ENCODE results near the gene OR4L1. TPM values are rescaled to one million over a fixed set of nuclear protein-coding genes. Genes with fewer than 3 reads are reported as not detected.

The OR4L1 gene, protein sequence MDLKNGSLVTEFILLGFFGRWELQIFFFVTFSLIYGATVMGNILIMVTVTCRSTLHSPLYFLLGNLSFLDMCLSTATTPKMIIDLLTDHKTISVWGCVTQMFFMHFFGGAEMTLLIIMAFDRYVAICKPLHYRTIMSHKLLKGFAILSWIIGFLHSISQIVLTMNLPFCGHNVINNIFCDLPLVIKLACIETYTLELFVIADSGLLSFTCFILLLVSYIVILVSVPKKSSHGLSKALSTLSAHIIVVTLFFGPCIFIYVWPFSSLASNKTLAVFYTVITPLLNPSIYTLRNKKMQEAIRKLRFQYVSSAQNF
- total RNA-seq: not detected
- long read RNA-seq: 0 reads

DNA sequence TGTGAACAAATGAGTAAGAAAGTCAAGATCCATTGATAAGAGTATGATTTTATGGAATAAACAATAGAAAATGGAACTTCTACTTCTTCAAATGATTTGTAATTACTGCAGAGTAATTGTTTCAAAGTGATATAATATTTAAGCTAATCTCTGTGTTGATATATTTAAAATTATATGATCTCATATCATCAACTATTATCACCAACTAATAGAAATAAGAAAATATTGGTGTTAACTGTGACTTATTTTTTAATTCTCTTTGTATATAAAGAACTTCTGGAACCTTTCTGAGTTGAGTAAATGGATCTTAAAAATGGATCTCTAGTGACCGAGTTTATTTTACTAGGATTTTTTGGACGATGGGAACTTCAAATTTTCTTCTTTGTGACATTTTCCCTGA, at the start of gene OR4L1:
Gene OR4L1, plus strand, starts transcription at position 301 of the 400 bp plus-strand sequence. Its CDS starts 0 bp downstream, at position 301.
- Histone ChIP-seq H3K4me1 (no peaks in the 10 kb centered on the region), H3K36me3 (no peaks in the 10 kb centered on the region), H3K9me3 (no peaks in the 10 kb centered on the region), H3K27me3 (no peaks in the 10 kb centered on the region), H3K27ac (no peak within 1 kb of the TSS), H3K4me3 (no peak within 1 kb of the TSS)
- intact Hi-C loops (cut with DNase I): no loop called here
- DNase-seq (no peak), ATAC-seq (no peak)
- TF ChIP-seq, protein P1, sequence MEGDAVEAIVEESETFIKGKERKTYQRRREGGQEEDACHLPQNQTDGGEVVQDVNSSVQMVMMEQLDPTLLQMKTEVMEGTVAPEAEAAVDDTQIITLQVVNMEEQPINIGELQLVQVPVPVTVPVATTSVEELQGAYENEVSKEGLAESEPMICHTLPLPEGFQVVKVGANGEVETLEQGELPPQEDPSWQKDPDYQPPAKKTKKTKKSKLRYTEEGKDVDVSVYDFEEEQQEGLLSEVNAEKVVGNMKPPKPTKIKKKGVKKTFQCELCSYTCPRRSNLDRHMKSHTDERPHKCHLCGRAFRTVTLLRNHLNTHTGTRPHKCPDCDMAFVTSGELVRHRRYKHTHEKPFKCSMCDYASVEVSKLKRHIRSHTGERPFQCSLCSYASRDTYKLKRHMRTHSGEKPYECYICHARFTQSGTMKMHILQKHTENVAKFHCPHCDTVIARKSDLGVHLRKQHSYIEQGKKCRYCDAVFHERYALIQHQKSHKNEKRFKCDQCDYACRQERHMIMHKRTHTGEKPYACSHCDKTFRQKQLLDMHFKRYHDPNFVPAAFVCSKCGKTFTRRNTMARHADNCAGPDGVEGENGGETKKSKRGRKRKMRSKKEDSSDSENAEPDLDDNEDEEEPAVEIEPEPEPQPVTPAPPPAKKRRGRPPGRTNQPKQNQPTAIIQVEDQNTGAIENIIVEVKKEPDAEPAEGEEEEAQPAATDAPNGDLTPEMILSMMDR (IDR thresholded peaks at IDR 0.05): no peak

DNA sequence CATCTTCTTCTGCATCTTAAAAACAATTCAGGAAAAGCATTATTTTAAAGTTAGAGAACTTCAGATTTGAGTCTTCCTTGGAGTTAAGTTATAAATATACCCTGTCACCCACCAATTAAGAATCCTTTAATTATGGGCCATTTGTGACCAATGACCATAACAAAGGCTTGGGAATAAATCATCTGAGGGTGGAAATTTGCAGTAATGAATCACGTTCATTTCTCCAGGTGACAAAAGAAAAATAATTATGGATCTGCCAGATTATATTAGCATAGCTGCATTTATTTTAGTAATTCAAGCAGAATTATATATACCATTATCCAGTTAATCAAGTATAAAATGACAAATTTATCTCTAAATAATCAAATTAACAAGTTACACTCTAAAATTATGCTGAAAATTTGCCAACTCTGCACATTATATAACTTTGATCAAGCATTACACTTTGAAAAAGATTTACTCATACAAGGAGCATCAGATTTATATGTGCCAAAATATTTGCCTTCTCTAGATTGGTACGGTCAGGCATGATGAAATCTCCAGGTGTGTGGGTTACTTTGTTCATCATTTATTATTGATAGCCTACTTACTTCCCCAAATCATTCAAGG, 40.5 kb upstream of the OR4L1 start, which contains the start of gene OR4K14:
Gene OR4K14, minus strand, starts transcription at position 51 of the 609 bp plus-strand sequence. CDS start 4,114 bp downstream, outside the sequence.
- ATAC-seq: no peak
- Histone ChIP-seq H3K27me3 (no peaks in the 10 kb centered on the region), H3K9me3 (no peaks in the 10 kb centered on the region), H3K27ac (no peak within 1 kb of the TSS), H3K4me1 (no peaks in the 10 kb centered on the region), H3K4me3 (no peak within 1 kb of the TSS), H3K36me3 (no peaks in the 10 kb centered on the region)
- DNase-seq: no peak
- intact Hi-C loops (cut with DNase I): no loop called here
- TF ChIP-seq, protein P1 (IDR thresholded peaks at IDR 0.05): no peak

DNA sequence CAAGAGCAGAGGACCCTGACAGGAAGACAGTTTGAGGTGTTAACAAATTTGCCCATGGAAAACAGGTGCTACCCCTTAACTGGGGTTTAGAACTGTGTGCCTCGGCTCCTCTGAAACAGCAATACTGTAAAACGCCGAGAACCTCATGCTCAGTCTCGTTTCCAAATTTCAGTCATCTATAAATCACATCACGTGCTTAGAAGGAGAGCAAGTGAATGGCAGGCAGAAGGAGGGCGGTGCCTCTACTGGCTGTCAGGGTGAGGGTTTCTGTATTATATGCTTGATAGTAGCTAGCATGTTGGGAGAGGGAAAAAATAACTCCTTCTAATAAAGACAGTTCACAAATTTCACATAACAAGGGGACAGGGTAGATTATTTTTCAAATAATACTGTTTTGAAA, 28.8 kb upstream of the OR4L1 start:
- no peaks in the 10 kb centered on the region for H3K36me3 ChIP-seq
- H3K27me3 ChIP-seq: no peaks in the 10 kb centered on the region
- H3K4me1 ChIP-seq: no peaks in the 10 kb centered on the region
- no peak for ATAC-seq
- intact Hi-C loops (cut with DNase I): no loop called here
- TF ChIP-seq, protein P1 (IDR thresholded peaks at IDR 0.05): no peak
- no peak for DNase-seq
- no peaks in the 10 kb centered on the region for H3K9me3 ChIP-seq
- no peak overlapping the region for H3K4me3 ChIP-seq
- no peak overlapping the region for H3K27ac ChIP-seq

DNA sequence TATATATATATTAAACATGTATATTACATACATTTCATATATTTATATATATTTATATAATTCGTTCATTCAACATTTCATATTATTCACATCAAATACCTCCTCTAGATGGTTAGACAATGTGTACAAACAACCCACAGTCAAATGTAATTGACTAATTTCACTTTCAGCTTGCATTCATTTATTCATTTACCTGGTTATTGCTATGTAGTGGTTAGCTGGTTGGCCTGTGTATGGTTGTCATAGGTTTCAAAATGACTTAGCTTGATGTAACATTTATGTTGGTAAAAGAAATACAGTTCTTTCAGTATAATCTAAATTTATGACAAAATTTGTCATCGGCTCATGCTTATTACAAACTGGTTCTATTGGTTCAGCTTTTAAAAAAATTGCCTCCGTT, 24.4 kb upstream of the OR4L1 start:
- Histone ChIP-seq H3K27me3 (no peaks in the 10 kb centered on the region), H3K36me3 (no peaks in the 10 kb centered on the region), H3K4me3 (no peak overlapping the region), H3K9me3 (no peaks in the 10 kb centered on the region), H3K4me1 (no peaks in the 10 kb centered on the region), H3K27ac (no peak overlapping the region)
- TF ChIP-seq, protein P1 (IDR thresholded peaks at IDR 0.05): no peak
- intact Hi-C loops (cut with DNase I): no loop called here
- ATAC-seq (no peak), DNase-seq (no peak)

DNA sequence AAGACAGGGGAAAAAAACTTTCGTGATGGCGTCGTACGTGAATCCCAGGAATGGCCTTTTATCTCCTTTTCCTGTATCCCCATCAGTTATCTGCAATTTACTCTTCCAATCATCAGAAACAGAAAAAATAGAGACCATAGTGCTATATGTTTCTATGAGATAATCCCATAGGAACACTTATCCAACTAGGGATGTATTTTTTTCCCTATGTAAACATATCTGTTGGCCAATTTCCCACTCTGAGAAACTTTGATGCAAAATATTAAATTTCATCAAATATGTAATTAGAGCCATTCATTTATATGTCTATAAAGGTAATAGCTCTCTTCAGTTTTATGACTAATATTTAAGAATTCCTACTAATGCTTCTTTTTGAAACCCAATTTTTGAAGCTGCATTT, 23.9 kb upstream of the OR4L1 start, which contains the start of gene OR4K13:
Gene OR4K13, minus strand, starts transcription at position 101 of the 400 bp plus-strand sequence. CDS start 1,280 bp downstream, outside the sequence.
- Histone ChIP-seq H3K27ac (no peak within 1 kb of the TSS), H3K9me3 (no peaks in the 10 kb centered on the region)
- no peak for DNase-seq

More for the DNA sequence above, 23.9 kb upstream of the OR4L1 start, which contains the start of gene OR4K13:
- TF ChIP-seq, protein P1 (IDR thresholded peaks at IDR 0.05): no peak
- no peaks in the 10 kb centered on the region for H3K36me3 ChIP-seq
- no peak for ATAC-seq
- intact Hi-C loops (cut with DNase I): no loop called here
- no peaks in the 10 kb centered on the region for H3K4me1 ChIP-seq
- H3K4me3 ChIP-seq: no peak within 1 kb of the TSS
- H3K27me3 ChIP-seq: no peaks in the 10 kb centered on the region

Data from upper lobe of right lung (tissue), 1 donor.